Endometrial microvascular endothelial cells (primary cell): ENCODE data around the gene SFRP5. TPM values are rescaled to one million over a fixed set of nuclear protein-coding genes. Genes with fewer than 3 reads are reported as not detected.

Experiments used
- in situ Hi-C: cut with HindIII; loops from 2 replicates; pipeline ENCODE4 v1.10.0; 2017; ENCODE audit warnings: low sequenced_read_pairs, low pct_unique_long_range_greater_than_20kb; ENCODE audit errors: inconsistent ontology term
- total RNA-seq: library from RNA; depleted of rRNA; stranded (reverse); fragments of >200 nt; gene quantifications from one replicate; pipeline ENCODE4 v1.2.3, GENCODE V29; 2015; ENCODE audit errors: inconsistent ontology term

The SFRP5 gene
- total RNA-seq, 1 donor from 2014 or later: not detected

- in situ Hi-C loops: no loop called here
These were observed 4.5 kb downstream of the SFRP5 start for GRCh38 chr10:97766996-97767924.

- in situ Hi-C loops: no loop called here
These were observed 5.5 kb downstream of the SFRP5 start for GRCh38 chr10:97766106-97766810.

- in situ Hi-C loops: no loop called here
These were observed 6.6 kb downstream of the SFRP5 start for GRCh38 chr10:97765201-97765600.

- in situ Hi-C loops: no loop called here
These were observed 7.3 kb downstream of the SFRP5 start for GRCh38 chr10:97764519-97764931.

GRCh38 chr10:97763947-97764346 lies 7.9 kb downstream of the SFRP5 start:
- in situ Hi-C loops: no loop called here

- in situ Hi-C loops: no loop called here
These were observed 8.4 kb downstream of the SFRP5 start for GRCh38 chr10:97763411-97763810.

- in situ Hi-C loops: no loop called here
These were observed 9.0 kb downstream of the SFRP5 start for GRCh38 chr10:97762816-97763215.

GRCh38 chr10:97762056-97762455 lies 9.7 kb downstream of the SFRP5 start:
- in situ Hi-C loops: no loop called here

- in situ Hi-C loops: no loop called here
These were observed 10.4 kb downstream of the SFRP5 start for GRCh38 chr10:97761331-97761865.

- in situ Hi-C loops: no loop called here
These were observed 11.1 kb downstream of the SFRP5 start for GRCh38 chr10:97760461-97761257.

GRCh38 chr10:97759946-97760345 lies 11.9 kb downstream of the SFRP5 start:
- in situ Hi-C loops: no loop called here

- in situ Hi-C loops: no loop called here
These were observed 12.5 kb downstream of the SFRP5 start for GRCh38 chr10:97759158-97759887.

- in situ Hi-C loops: no loop called here
These were observed 14.3 kb downstream of the SFRP5 start for GRCh38 chr10:97757471-97757870.

- in situ Hi-C loops: no loop called here
These were observed 16.1 kb downstream of the SFRP5 start for GRCh38 chr10:97755718-97756117.

GRCh38 chr10:97754726-97755125 lies 17.1 kb downstream of the SFRP5 start:
- in situ Hi-C loops: no loop called here

- in situ Hi-C loops: no loop called here
These were observed 18.8 kb downstream of the SFRP5 start for GRCh38 chr10:97752956-97753355.

- in situ Hi-C loops: no loop called here
These were observed 23.7 kb downstream of the SFRP5 start for GRCh38 chr10:97748116-97748515.

- in situ Hi-C loops: no loop called here
These were observed 24.2 kb downstream of the SFRP5 start for GRCh38 chr10:97747573-97747972.
